OCI-LY7 (cell line): ENCODE data around the gene GABRA1. TPM values are rescaled to one million over a fixed set of nuclear protein-coding genes. Genes with fewer than 3 reads are reported as not detected.

Source experiments
- BruUV-seq: library from RNA; stranded (reverse); fragments of 400-500 nt; replicated peaks from 2 replicates; lab custom pipeline; 2021; lab: Mats Ljungman, UMichigan
- CTCF ChIA-PET: fragments of 300-600 bp; sonication (Branson Sonifier 250); formaldehyde crosslinking; loops from one replicate; lab custom pipeline; 2022; ENCODE audit warnings: antibody characterized with exemption; ENCODE audit not compliant: unreplicated experiment; lab: Charles Lee
- POLR2A ChIA-PET: fragments of 300-600 bp; sonication (Branson Sonifier 250); formaldehyde crosslinking; loops from one replicate; lab custom pipeline; 2022; ENCODE audit warnings: antibody characterized with exemption; lab: Charles Lee
- DNase-seq: peaks from one replicate; pipeline ENCODE4 v3.0.0-alpha.2; 2015; ENCODE audit warnings: low spot score
- H2AFZ ChIP-seq: fragments of 200-600 bp; sonication (generic), shearing (Covaris generic); 2 replicates; pipeline ENCODE4 v1.6.1; 2014; ENCODE audit warnings: mild to moderate bottlenecking, antibody characterized with exemption, low read length, moderate library complexity
- H3K27ac ChIP-seq: fragments of 200-600 bp; sonication (generic); 2 replicates; pipeline ENCODE4 v1.5.1; 2014; ENCODE audit warnings: mixed run types, low read depth, mild to moderate bottlenecking, moderate library complexity, low read length, inconsistent platforms; ENCODE audit not compliant: poor library complexity, severe bottlenecking
- H3K36me3 ChIP-seq: fragments of 200-600 bp; sonication (generic); 2 replicates; pipeline ENCODE4 v1.6.1; 2014; ENCODE audit warnings: mild to moderate bottlenecking, antibody characterized with exemption, low read length, moderate library complexity, mixed read lengths; ENCODE audit not compliant: insufficient read depth
- H3K4me1 ChIP-seq: fragments of 200-600 bp; sonication (generic); 2 replicates; pipeline ENCODE4 v1.5.1; 2014; ENCODE audit warnings: mild to moderate bottlenecking, low read length; ENCODE audit not compliant: insufficient read depth, poor library complexity, severe bottlenecking
- H3K4me2 ChIP-seq: fragments of 200-600 bp; sonication (generic); 2 replicates; pipeline ENCODE4 v1.6.1; 2014; ENCODE audit warnings: mild to moderate bottlenecking, low read length
- H3K4me3 ChIP-seq: fragments of 200-600 bp; sonication (generic); 2 replicates; pipeline ENCODE4 v1.5.1; 2014; ENCODE audit warnings: mild to moderate bottlenecking, low read depth, low read length; ENCODE audit not compliant: poor library complexity, severe bottlenecking
- H3K79me2 ChIP-seq: fragments of 200-600 bp; sonication (generic); 2 replicates; pipeline ENCODE4 v1.6.1; 2016; ENCODE audit warnings: low read depth, mild to moderate bottlenecking, low read length, moderate library complexity, mixed read lengths; ENCODE audit not compliant: insufficient read depth
- H3K9me2 ChIP-seq: fragments of 200-600 bp; sonication (generic); 2 replicates; pipeline ENCODE4 v1.6.1; 2016; ENCODE audit warnings: mild to moderate bottlenecking, low read length, mixed read lengths; ENCODE audit not compliant: insufficient read depth
- H3K9me3 ChIP-seq: fragments of 200-600 bp; sonication (generic); 2 replicates; pipeline ENCODE4 v1.6.1; 2014; ENCODE audit warnings: mild to moderate bottlenecking, mixed run types, low read length, mixed read lengths
- H4K20me1 ChIP-seq: fragments of 200-600 bp; sonication (generic); 2 replicates; pipeline ENCODE4 v1.6.1; 2014; ENCODE audit warnings: mild to moderate bottlenecking, antibody characterized with exemption, low read length, moderate library complexity, mixed read lengths; ENCODE audit not compliant: insufficient read depth
- CTCF ChIP-seq: fragments of 200-600 bp; sonication (generic); conservative IDR thresholded peaks from 2 replicates; pipeline ENCODE4 v1.5.1; 2014; ENCODE audit warnings: mild to moderate bottlenecking, antibody characterized with exemption, low read length, moderate library complexity, mixed read lengths
- EZH2phosphoT487 ChIP-seq: fragments of 200-600 bp; sonication (generic); IDR thresholded peaks from 2 replicates; pipeline ENCODE4 v1.6.1; 2018; ENCODE audit warnings: low read depth, borderline replicate concordance, mild to moderate bottlenecking, mixed run types, antibody characterized with exemption, low read length, moderate library complexity, mixed read lengths
- intact Hi-C: fragments of 100-400 bp; cut with micrococcal nuclease; formaldehyde crosslinking; loops from one replicate; pipeline ENCODE4 v1.10.0; 2022; ENCODE audit not compliant: unreplicated experiment
- total RNA-seq, 2 experiments: library from RNA; depleted of rRNA in 1 of 2; stranded (reverse); fragments of >200 nt in 1 of 2; shearing (Covaris generic) in 1 of 2; gene quantifications; 2 replicates each; pipeline ENCODE4 v1.2.3, GENCODE V29; 2014 to 2022

GABRA1 gene
- total RNA-seq, 2 experiments from 2014 or later = not detected

- Histone ChIP-seq H3K9me3 (no peaks in the 10 kb centered on the region), H4K20me1 (no peaks in the 10 kb centered on the region), H3K9me2 (0 out of 2 replicates have a peak, but pooled peaks cover 3% of the 10 kb centered on the region), H3K27ac (no peak overlapping the region), H3K36me3 (no peaks in the 10 kb centered on the region), H3K4me2 (no peak overlapping the region), H3K4me1 (no peaks in the 10 kb centered on the region), H2AFZ (no peak overlapping the region), H3K4me3 (no peak overlapping the region), H3K79me2 (no peaks in the 10 kb centered on the region)
- DNase-seq = no peak
- no TSS peak for BruUV-seq
- no peak for TF ChIP-seq EZH2phosphoT487
- no peak for TF ChIP-seq CTCF
- intact Hi-C loops = no loop called here
- CTCF ChIA-PET = no interaction called here
- POLR2A ChIA-PET = no interaction called here
These were observed 47.6 kb downstream of the GABRA1 start for GRCh38 chr5:161895514-161895913.

- no peak for DNase-seq
- H3K79me2 ChIP-seq = no peaks in the 10 kb centered on the region
- H4K20me1 ChIP-seq = no peaks in the 10 kb centered on the region
- no peaks in the 10 kb centered on the region for H3K9me3 ChIP-seq
- no peak overlapping the region for H3K4me2 ChIP-seq
- H3K9me2 ChIP-seq = 0 out of 2 replicates have a peak, but pooled peaks cover 3% of the 10 kb centered on the region
- no peak overlapping the region for H2AFZ ChIP-seq
- H3K27ac ChIP-seq = no peak overlapping the region
- TF ChIP-seq EZH2phosphoT487 (no peak), CTCF (no peak)
- intact Hi-C loops = no loop called here
- no peaks in the 10 kb centered on the region for H3K4me1 ChIP-seq
- ChIA-PET POLR2A (no interaction called here), CTCF (no interaction called here)
- H3K4me3 ChIP-seq = no peak overlapping the region
- H3K36me3 ChIP-seq = no peaks in the 10 kb centered on the region
- no TSS peak for BruUV-seq
These were observed 49.1 kb downstream of the GABRA1 start for GRCh38 chr5:161897033-161897432.

- Histone ChIP-seq H3K4me2 (no peak overlapping the region), H3K4me3 (no peak overlapping the region), H3K9me3 (no peaks in the 10 kb centered on the region), H2AFZ (no peak overlapping the region), H3K9me2 (no peaks in the 10 kb centered on the region), H3K27ac (no peak overlapping the region), H3K79me2 (no peaks in the 10 kb centered on the region), H3K4me1 (no peaks in the 10 kb centered on the region), H3K36me3 (no peaks in the 10 kb centered on the region), H4K20me1 (no peaks in the 10 kb centered on the region)
- DNase-seq = no peak
- TF ChIP-seq EZH2phosphoT487 (no peak), CTCF (no peak)
- intact Hi-C loops = no loop called here
- BruUV-seq = no TSS peak
- POLR2A ChIA-PET = no interaction called here
- CTCF ChIA-PET = no interaction called here
These were observed 51.7 kb downstream of the GABRA1 start for GRCh38 chr5:161899590-161899989.
